Measurements from ENCODE around the gene TMEM218.

TMEM218 gene

DNA sequence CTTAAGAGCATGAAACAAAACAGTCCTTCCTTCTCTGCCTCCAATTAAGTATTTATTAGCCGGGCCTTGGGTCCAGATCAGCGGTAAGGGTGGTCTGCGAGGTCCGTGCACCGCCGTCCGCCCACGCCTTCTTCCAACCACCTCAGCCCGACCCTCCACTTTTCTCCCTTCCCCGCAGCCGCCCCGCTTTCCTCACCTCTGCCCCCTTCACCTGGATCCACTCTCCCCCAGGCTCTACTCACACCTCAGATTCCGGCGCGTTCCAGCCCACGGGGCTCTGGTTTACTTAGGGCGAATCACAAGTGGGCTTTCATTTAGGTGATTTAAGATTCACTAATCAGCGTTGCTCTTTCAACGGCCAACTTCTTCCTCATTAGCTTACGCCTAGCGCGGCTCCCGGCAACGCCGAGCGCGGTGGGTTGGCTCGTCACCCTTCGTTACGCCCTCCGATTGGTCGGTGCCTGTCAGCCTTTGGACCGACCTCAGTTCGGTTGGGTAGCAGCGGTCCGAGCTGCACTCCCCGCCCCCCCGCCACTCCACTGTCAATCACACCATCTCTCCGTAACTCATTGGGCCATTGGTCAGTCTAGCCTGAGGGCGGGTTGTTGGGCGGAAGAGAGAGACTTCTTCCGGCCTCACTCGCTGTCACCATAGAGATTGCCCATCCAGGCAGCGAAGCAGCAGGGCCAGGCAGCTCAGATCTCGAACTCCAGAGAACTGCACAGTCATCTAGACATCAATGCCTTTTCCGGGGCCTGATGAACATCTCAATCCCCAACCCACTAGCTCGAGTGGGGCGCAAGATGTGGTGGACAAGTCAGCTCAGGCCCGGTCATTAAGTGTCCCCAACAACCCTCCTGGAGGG is at the start of gene TMEM218:
TSS of gene TMEM218 (minus strand) at position 284 of the 865 bp plus-strand sequence. CDS start 9,385 bp downstream, outside the sequence.
- DNase-seq, result peak; percentile 99

GRCh38 chr11:125157953-125158680 is 46.7 kb upstream of the TMEM218 start:
- DNase-seq, result no peak

DNA sequence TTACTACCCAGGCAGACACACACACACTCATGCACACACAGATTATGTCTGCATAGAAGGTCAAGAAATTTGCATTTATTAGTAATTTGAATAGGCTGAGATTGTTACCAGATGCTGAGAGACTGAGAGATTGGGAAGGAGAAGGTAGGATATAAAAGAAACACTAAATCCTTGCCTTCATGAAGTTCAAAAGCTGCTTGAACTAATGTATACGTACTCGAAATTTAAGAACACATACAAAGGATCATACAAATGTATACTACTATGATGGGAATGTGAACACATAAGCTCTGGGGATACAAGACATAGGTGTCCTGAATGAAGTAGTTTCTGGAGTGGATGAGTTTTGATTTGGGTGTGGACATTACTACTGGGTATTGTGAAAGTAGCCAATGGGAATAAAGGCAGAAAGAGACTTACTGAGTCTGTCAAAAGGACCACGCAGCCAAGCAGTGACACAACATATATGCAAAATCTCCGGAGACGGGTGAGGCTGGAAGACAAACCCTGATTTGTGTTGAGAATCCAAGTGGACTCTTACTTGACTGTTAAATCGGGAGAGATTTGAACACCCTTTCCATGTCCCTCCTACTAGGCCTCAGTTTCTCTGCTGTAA is 45.8 kb upstream of the TMEM218 start:
- DNase-seq, result no peak

- DNase-seq, result no peak
Measured at GRCh38 chr11:125156346-125157117, 45.1 kb upstream of the TMEM218 start.

- DNase-seq, result no peak
Measured at GRCh38 chr11:125155767-125156166, 44.3 kb upstream of the TMEM218 start.

DNA sequence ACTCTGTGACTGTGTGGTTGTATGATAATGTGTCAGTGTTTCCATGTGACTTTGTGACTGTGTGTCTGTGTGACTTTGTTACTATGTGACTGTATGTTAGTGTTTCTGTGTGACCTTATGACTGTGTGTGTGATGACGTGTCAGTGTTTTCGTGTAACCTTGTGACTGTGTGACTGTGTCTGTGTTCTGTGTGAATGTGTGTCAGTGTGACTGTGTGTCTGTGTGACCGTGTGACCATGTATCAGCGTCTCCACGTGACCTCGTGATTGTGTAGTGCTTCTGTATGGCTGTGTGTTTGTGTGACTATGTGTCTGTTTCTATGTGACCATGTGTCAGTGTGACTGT is 43.6 kb upstream of the TMEM218 start:
- no peak for DNase-seq

DNA sequence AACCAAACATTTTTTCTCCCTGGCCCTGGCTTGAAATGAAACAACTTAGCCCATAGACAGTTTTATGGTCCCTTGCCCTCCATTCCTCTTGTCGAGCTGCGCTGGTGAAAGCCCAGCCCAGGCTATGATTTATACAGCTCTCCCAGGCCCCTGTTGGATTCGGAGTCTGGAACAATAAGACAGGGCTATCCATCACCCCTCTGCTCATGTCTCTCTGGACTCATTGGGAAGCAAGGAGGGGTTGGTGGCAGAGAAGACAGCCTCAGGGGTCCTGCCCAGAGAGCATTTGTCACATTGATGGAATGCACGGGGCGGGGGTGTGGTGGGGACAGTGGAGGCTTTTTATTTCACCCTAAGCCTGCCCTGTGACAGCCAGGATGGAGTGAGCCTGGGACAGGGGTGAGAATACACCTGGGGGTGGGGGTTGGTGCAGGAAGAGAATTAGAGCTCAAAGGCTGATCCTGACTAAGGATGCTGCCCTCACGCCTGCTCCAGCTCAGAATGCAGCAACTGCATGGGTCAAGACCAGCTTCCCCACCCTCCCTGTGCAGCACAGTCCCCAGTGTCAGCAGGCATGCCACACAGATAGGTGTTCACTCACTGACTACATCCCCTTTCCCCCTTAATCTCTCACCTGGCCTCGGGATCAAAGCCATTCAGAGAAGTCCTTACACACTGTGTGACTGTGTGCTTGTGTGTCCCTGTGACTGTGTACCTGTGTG is 43.1 kb upstream of the TMEM218 start:
- DNase-seq, result no peak

DNA sequence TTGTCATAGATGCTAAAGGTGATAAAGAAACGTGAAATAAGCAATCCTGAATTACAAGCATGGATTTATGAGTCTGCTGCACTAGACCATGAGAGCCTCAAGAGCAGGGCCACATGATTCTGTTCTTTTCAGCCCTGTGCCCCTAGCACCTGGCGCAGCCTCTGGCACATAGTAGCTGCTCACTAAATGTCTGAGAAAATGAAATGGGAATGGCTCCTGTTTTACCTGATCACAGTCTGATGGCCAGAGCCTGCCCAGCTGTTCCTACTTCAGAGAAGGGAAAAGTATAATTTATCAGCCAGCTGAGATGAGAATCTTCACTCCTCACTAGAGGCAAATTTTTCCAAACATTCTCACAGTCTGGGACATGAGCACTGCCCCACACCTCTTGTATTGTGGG is 42.4 kb upstream of the TMEM218 start:
- no peak for DNase-seq

GRCh38 chr11:125148743-125149142 is 37.3 kb upstream of the TMEM218 start:
- DNase-seq, result no peak

GRCh38 chr11:125148011-125148410 is 36.6 kb upstream of the TMEM218 start:
- DNase-seq, result no peak

DNA sequence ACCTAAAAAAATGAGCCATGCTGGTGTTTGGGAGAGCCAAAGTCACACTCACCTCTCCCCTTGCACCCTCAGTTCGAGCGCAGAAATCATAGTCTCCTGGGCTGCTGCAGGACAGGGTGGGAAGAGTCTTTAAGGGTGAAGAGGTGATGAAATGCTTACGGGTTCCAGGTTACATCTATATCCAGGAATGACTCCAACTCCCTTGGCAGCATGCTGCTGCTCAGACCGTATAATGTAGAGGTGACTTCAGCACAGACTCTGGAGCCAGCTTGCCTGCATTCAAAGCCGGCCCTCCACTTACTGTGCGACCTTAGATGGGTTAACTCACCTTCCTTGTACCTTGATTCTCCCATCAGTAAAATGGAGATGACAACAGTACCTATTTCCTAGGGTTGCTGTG is 35.9 kb upstream of the TMEM218 start:
- no peak for DNase-seq

DNA sequence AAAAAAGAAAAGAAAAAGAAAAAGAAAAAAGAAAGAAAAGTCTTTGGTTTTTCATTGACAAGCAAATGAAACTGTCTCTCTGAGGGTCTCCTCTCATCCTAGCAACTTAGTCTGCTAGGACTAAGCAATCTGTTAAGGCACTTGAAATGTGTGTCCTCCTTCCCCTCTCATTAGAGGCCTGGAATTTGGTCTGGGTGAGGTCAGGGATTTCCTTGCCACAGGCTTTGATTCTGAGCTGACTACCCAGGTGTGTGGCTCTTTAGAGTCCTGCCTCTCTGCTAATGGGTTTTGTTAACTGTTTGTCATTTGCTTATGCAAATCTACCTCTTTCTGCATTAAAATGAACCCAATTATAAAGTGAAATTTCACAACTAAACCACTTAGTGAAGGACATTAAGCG is 34.8 kb upstream of the TMEM218 start:
- DNase-seq, result no peak

DNA sequence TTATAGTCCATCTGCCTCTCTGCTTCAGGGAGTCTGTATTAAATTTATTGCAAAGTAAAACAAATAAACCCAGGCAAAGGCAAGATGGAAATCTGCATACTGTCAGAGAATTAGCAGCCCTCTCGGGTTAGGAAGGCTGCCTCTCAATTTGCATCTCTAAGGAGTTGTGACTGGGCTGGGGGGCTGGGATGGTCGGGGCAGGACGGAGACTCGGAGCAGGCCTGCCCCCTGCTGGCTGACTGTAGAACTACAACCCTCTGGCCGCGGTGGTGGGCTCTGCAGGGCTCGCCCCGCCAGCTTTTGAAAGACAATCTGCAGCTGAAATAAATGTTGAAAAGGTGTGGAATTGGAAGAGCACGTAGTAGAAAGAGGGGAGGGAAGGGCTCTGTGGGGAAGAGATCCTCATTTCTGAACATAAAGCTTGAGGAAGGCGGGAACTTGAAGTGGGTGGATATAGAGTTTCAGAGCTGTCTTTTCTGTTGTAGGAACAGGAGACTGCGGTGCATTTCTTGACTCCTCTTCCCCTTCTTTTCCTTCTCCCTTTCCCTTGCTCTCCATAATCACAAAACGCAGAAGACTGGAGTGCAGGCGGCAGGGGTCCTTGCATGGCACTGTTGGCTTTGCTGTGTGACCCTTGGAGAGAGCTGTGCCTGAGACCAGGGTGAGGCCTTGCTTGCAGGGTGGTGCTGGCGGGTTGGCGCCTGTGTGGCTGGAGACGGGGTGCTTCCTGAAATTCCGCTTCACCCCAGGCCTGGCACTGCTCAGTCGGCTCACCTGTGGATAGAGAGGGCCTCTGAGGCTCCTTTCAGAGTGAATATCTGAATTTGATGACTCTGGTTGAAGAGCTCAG is 30.5 kb upstream of the TMEM218 start:
- no peak for DNase-seq

DNA sequence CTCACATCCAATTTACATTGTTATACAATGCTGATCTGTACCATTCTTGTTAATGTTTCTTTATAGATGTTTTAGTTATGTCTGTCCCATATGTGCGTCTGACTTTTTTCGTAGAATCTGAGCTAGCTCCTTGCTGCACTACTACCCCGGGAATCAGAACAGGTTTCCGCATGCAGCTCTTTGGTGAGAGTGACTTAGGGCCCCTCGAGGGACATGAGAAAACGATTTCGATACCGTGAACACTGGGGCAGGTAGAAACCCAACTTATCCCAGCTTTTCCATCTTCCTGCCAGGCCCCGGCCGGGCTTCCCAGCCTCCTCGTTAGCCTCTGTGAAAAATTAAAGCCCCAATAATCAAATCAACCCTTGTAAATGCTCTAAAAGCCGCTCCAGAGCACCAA is 29.8 kb upstream of the TMEM218 start:
- DNase-seq, result no peak

- DNase-seq, result no peak
Measured at GRCh38 chr11:125140233-125140632, 28.8 kb upstream of the TMEM218 start.

- no peak for DNase-seq
Measured at GRCh38 chr11:125139778-125140177, 28.4 kb upstream of the TMEM218 start.

DNA sequence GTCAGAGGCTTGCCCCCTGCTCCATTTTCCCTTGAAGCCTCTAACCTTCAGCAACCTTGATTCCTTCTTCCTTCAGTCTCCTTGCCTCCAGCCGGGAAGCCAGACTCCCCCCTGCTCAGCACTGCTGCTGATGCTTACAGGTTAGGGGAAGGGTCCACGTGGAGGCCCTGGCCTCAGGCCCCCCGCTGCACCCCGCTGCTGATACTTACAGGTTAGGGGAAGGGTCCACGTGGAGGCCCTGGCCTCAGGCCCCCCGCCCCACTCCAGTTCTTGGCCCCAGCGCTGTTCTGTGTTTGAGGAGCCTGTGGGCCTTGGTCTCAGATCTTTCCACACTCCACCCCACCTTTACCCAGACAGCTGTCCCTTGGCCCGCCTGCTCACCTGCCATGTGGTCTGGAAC is 27.5 kb upstream of the TMEM218 start:
- no peak for DNase-seq

- no peak for DNase-seq
Measured at GRCh38 chr11:125136001-125136400, 24.6 kb upstream of the TMEM218 start.

DNA sequence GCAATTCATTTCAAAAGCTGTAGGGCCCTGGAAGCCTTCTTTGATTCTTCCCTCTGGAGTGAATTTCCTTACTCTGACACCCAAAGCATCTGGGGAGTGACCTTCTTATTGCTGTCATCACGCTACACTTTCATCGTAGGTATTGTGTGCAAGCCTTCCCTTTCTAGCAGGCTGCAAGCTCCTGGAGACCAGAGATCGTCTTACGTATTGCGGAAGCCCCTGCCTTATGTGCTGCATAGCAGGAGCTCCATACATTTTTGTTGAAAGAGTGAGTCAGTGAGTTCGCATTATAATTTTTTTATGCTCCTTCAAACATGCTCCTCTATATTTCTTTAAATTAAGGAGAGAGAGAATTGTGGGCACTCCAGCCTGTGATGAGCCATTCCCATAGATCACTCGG is 21.2 kb upstream of the TMEM218 start:
- no peak for DNase-seq

DNA sequence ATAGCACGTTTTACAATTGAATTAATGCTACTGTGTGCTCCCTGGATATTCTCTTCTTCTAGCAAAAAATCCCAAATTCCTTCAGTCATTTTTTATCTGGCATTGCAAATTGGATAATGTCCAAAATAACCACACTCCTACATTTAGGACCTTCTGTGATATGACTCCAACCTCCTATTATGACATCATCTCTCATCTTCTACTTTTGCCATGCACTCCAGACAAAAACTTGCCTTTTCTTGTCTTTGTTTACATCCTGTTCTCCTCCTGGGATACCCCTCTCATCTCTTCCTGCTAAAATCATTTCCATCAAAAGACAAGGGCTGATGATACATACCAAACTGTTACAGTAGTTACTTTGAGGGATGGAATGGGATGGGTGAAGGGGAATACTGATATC is 20.6 kb upstream of the TMEM218 start:
- no peak for DNase-seq

DNA sequence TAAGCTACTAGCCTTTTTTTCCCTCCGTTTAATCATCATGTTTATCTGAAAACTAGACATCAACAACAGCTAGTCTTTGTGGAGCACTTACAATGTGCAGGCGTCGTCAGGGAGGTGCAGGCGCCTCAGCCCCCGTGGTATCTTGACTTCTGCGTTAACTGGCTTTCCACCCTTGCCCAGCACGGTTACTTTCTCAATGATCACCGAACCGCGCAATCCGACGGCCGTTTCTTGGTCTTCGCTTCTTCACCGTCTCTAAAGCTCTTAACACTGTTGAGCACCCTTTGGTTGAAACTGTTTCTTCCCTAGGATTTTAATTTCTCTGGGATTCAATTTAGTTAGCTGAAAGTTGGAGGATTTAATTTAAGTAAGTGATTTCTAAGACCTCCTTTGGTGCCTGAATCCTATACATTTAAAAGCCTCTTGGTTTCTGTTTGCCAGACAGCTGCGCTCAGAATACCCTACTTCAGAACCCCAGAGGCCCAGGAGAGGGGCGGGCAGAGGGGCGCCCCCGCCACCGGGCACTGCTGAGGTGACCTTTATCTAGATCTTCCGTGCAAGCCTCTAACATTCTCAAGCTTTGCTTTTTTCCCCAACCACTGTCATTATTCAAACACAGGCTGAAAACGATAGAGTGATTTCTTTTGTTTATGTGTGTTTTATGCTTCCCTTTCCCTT is 18.0 kb upstream of the TMEM218 start:
- no peak for DNase-seq
